ACC112 (cell line): ENCODE results near the gene HSPA1A.
"Not testable (repeated sequence)": the region's sequence is repeated elsewhere in the genome, so short reads cannot be mapped to it uniquely, and the experiment has no call there.

ENCODE experiments used
- H2AFZ ChIP-seq: fragments of 200-600 bp; sonication (generic); one replicate; pipeline ENCODE4 v1.6.0; 2017; ENCODE audit warnings: antibody characterized with exemption, low read length; ENCODE audit not compliant: unreplicated experiment
- H3K27ac ChIP-seq: fragments of 200-600 bp; sonication (generic); 2 replicates; pipeline ENCODE4 v1.5.1; 2014; ENCODE audit warnings: low read depth, mild to moderate bottlenecking, antibody characterized with exemption, low read length, moderate library complexity
- H3K27me3 ChIP-seq: fragments of 200-600 bp; sonication (generic); 2 replicates; pipeline ENCODE4 v1.6.1; 2014; ENCODE audit warnings: mild to moderate bottlenecking, antibody characterized with exemption, low read length, moderate library complexity, mixed read lengths; ENCODE audit not compliant: insufficient read depth
- H3K36me3 ChIP-seq: fragments of 200-600 bp; sonication (generic); 2 replicates; pipeline ENCODE4 v1.6.1; 2016; ENCODE audit warnings: mild to moderate bottlenecking, antibody characterized with exemption, low read length, moderate library complexity, mixed read lengths; ENCODE audit not compliant: insufficient read depth
- H3K4me1 ChIP-seq: fragments of 200-600 bp; sonication (generic); one replicate; pipeline ENCODE4 v1.6.1; 2016; ENCODE audit warnings: low read length, mixed read lengths; ENCODE audit not compliant: insufficient read depth, unreplicated experiment, control insufficient read depth
- H3K4me3 ChIP-seq: fragments of 200-600 bp; sonication (generic); 2 replicates; pipeline ENCODE4 v1.5.1; 2014; ENCODE audit warnings: mild to moderate bottlenecking, low read depth, low read length
- H3K79me2 ChIP-seq: fragments of 200-600 bp; sonication (generic); one replicate; pipeline ENCODE4 v1.6.0; 2016; ENCODE audit warnings: low read length; ENCODE audit not compliant: control insufficient read depth, unreplicated experiment, insufficient read depth

Gene HSPA1A

DNA sequence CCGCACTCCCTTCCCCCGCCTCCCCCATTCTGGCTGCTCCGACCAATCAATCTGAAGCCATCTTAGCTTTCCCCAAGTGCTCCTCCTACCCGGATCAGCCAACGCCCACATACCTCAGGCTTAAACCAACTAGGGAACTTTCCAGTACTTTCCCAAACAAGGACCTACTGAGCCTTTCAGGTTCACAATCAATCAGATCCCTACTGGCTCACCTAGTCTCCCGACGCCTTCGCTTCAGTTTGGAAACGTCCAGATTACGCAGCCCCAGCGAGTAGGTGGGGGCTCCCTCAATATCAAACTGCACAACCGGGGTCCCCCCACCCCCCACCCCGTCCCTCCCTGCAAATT lies 692 bp upstream of the HSPA1A start:
- peak overlapping the region; percentile 91 for H3K27ac ChIP-seq

DNA sequence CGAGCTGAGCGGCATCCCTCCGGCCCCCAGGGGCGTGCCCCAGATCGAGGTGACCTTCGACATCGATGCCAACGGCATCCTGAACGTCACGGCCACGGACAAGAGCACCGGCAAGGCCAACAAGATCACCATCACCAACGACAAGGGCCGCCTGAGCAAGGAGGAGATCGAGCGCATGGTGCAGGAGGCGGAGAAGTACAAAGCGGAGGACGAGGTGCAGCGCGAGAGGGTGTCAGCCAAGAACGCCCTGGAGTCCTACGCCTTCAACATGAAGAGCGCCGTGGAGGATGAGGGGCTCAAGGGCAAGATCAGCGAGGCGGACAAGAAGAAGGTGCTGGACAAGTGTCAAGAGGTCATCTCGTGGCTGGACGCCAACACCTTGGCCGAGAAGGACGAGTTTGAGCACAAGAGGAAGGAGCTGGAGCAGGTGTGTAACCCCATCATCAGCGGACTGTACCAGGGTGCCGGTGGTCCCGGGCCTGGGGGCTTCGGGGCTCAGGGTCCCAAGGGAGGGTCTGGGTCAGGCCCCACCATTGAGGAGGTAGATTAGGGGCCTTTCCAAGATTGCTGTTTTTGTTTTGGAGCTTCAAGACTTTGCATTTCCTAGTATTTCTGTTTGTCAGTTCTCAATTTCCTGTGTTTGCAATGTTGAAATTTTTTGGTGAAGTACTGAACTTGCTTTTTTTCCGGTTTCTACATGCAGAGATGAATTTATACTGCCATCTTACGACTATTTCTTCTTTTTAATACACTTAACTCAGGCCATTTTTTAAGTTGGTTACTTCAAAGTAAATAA lies 2.0 kb downstream of the HSPA1A start:
- Histone ChIP-seq H3K4me1 (peaks cover 28% of the 10 kb centered on the region), H3K79me2 (peaks cover 12% of the 10 kb centered on the region), H3K4me3 (peak overlapping the region; percentile 72)
- not testable (repeated sequence) for H3K27ac ChIP-seq, H3K27me3 ChIP-seq, H3K36me3 ChIP-seq, H2AFZ ChIP-seq

More for the DNA sequence above, 692 bp upstream of the HSPA1A start:
- H2AFZ ChIP-seq, result peak overlapping the region; percentile 84
- H3K79me2 ChIP-seq, result peaks cover 10% of the 10 kb centered on the region
- peak overlapping the region; percentile 80 for H3K4me3 ChIP-seq
- no peaks in the 10 kb centered on the region for H3K36me3 ChIP-seq
- H3K27me3 ChIP-seq, result no peaks in the 10 kb centered on the region
- H3K4me1 ChIP-seq, result peaks cover 17% of the 10 kb centered on the region

DNA sequence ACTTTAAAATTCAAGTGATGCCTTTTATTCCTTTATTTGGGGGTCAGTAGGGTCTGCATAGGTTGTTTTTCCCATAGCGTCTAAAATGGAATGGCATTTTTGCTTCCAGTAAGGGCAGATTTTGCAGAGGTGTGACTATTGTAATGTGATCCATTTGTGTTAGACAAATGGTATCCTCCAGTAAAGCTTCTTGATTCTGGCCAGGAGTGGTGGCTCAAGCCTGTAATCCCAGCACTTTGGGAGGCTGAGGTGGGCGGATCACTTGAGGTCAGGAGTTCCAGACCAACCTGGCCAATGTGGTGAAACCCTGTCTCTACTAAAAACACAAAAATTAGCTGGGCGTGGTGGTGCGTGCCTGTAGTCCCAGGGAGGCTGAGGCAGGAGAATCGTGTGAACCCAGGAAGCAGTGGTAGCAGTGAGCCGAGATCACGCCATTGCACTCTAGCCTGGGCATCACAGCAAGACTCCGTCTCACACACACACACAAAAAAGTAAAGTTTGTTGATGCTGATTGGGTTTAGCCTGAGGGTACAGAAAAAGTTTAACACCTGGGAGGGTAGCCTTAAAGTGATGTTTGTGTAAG lies 2.7 kb downstream of the HSPA1A start:
- Histone ChIP-seq H3K4me3 (peak overlapping the region; percentile 72), H3K27ac (peak overlapping the region; percentile 51; the same call in 1 of the 2 replicates), H3K79me2 (peaks cover 19% of the 10 kb centered on the region), H3K4me1 (peaks cover 33% of the 10 kb centered on the region)
- H2AFZ ChIP-seq, H3K27me3 ChIP-seq, H3K36me3 ChIP-seq: not testable (repeated sequence)

DNA sequence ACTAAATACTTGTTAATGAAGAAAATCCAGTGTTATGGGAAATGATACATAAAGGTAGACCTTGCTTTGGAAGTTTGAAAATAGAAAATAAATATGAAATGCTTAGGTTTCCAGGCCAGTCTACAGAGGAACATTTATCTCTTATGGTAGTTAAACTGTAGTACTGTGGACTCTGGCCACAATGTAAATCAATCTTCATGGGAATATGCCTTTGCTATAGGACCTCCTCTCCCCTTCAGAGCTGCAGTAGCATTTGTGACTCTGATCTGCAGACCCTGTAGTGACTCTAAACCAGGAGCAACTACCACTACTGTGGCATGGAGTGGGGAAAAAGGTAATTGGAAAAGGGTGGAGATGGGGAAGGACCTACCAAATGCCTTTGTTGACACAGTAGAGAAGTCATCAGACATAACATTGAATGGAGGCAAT lies 4.5 kb downstream of the HSPA1A start:
- peak overlapping the region; percentile 54 for H3K27ac ChIP-seq
- H3K36me3 ChIP-seq, result no peaks in the 10 kb centered on the region
- no peak overlapping the region for H3K4me3 ChIP-seq
- peaks cover 31% of the 10 kb centered on the region for H3K4me1 ChIP-seq
- H2AFZ ChIP-seq, result no peak overlapping the region
- peaks cover 21% of the 10 kb centered on the region for H3K79me2 ChIP-seq
- no peaks in the 10 kb centered on the region for H3K27me3 ChIP-seq

DNA sequence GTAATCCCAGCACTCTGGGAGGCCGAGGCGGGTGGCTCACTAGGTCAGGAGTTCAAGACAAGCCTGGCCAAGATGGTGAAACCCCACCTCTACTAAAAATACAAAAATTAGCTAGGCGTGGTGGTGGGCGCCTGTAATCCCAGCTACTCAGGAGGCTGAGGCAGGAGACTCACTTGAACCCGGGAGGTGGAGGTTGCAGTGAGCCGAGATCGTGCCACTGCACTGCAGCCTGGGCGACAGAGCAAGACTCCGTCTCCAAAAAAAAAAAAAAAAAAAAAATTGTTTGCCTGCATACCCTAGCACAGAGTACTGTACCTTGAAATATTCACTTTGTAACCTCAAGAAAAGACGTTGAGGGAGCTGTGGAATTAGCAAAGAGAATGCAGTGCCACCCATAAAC lies 5.1 kb downstream of the HSPA1A start:
- not testable (repeated sequence) for H3K27me3 ChIP-seq

DNA sequence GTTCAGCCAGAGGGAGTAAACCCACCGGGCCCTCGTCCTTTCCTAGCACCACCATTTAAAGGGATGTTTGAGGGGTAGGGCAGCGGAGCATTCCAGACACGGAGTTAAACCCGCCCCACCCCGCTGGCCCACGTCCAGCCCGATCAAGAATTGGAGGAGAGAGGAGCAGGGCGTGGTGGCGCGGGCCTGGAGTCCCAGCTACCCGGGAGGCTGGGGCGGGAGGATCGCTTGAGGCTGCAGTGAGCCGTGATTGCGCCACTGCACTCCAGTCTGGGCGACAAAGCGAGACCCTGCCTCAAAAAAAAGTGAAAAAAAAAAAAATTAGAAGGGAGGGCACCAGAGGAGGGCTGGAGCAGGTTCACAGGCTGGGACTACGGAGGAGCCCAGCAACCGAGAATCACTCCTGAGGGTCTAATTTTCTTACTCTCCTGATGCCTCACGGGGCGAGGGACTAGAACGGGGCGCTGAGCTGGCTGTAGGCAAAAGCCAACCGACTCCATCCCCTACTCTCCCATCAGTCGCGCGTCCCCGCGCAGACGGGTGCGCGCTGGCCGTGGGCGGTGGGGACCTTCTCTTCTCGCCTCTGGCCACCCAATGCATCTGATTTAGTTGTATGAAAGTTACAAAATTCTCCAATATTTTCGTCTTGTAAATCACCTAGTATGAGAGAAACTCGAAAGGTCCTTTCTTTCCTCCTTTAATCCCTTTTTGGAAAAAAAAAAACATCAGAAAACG lies 6.1 kb downstream of the HSPA1A start:
- H3K4me1 ChIP-seq, result peaks cover 31% of the 10 kb centered on the region
- peaks cover 21% of the 10 kb centered on the region for H3K79me2 ChIP-seq
- H3K36me3 ChIP-seq, result no peaks in the 10 kb centered on the region
- peak overlapping the region; percentile 97 for H3K27ac ChIP-seq
- H3K4me3 ChIP-seq, result peak overlapping the region; percentile 87
- H3K27me3 ChIP-seq, result no peaks in the 10 kb centered on the region
- peak overlapping the region; percentile 92 for H2AFZ ChIP-seq

More for the DNA sequence above, 5.1 kb downstream of the HSPA1A start:
- peaks cover 31% of the 10 kb centered on the region for H3K4me1 ChIP-seq
- not testable (repeated sequence) for H3K27ac ChIP-seq, H3K36me3 ChIP-seq, H2AFZ ChIP-seq, H3K4me3 ChIP-seq
- H3K79me2 ChIP-seq, result peaks cover 21% of the 10 kb centered on the region

DNA sequence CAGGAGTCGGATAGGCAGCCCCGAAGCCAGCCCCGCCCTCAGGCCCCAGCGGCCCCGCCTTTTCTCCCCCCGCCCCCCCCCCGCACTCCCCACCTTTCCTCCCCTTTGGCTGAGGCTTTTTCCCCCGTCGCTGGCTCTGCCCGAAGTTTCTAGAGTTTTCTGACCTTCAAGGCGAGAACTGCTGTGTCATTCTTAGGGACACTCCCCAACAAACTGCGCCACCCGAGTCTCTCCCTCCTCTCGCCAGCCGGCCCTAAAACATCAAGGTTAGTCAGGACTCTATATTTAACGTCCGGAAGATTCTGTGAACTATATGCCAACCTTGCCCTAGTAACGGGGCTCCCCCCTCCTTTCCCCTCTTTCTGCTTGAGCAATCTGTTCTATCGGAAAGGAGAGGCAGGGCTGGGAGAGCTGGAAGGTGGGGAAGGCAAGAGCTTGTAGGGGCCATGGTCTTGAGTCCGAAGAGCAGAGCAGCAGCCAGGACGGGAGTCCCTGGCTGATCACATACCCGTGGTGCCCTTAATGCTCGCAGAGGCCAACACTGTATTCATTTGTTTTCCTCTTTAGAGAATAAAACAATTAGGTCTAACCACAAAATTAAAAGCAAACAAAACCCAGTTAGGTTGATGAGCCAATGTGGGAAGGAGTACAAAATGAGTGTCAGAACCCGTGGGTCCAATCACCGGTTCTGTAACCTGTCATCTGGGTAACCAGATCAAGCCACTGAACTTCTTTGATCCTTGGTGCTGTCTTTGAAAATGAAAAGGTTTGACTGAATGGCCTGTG lies 6.9 kb downstream of the HSPA1A start:
- H3K36me3 ChIP-seq, result no peaks in the 10 kb centered on the region
- peak overlapping the region; percentile 92 for H2AFZ ChIP-seq
- peaks cover 31% of the 10 kb centered on the region for H3K4me1 ChIP-seq
- H3K4me3 ChIP-seq, result peak overlapping the region; percentile 87
- H3K27ac ChIP-seq, result peak overlapping the region; percentile 97
- H3K79me2 ChIP-seq, result peaks cover 21% of the 10 kb centered on the region
- no peaks in the 10 kb centered on the region for H3K27me3 ChIP-seq

DNA sequence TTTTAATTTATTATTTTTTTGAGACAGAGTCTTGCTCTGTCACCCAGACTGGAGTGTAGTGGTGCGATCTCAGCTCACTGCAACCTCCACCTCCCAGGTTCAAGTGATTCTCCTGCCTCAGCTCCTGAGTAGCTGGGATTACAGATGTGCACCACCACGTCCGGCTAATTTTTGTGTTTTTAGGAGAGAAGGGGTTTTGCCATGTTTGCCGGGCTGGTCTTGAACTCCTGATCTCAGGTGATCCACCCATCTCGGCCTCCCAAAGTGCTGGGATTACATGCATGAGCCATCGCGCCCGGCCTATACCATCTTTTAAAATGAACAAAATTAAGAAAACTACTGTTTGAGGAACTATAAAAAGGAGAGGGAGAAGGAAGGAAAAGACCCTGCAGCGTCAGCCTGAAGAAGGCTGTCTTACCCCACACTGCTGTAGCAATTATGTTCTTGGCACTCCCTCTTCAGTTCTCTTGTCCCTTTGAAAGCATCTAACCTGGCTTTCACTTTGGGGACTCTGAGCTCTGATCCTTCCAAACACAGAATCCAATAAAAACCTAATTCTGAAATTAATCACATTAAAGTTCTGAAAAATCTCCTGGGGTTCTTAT lies 8.4 kb downstream of the HSPA1A start:
- not testable (repeated sequence) for H3K4me3 ChIP-seq, H3K27me3 ChIP-seq, H2AFZ ChIP-seq, H3K27ac ChIP-seq, H3K36me3 ChIP-seq
- peaks cover 24% of the 10 kb centered on the region for H3K4me1 ChIP-seq
- peaks cover 15% of the 10 kb centered on the region for H3K79me2 ChIP-seq

DNA sequence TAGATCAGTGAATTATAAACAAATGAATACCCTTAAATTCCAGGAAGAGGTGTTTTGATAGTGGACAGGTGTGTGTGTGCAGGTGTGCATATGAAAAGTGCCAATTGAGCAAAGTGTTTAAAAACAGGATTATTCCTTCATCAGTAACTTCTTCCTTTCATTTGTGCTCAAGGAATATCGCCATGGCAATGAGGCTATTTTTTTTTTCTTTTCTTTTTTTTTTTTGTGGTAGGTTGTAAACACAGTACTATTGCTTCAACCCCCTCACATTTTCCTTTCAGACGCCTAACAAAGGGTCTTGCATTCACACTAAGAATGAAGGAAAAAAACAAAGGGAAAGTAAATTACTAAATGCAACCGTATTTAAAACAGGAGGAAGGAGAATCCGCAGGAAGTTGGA lies 10.2 kb downstream of the HSPA1A start:
- Histone ChIP-seq H3K36me3 (no peaks in the 10 kb centered on the region), H3K27ac (no peak overlapping the region; the same call in 1 of the 2 replicates), H3K27me3 (no peaks in the 10 kb centered on the region), H3K79me2 (peaks cover 21% of the 10 kb centered on the region), H3K4me3 (no peak overlapping the region), H2AFZ (no peak overlapping the region), H3K4me1 (peaks cover 14% of the 10 kb centered on the region)

DNA sequence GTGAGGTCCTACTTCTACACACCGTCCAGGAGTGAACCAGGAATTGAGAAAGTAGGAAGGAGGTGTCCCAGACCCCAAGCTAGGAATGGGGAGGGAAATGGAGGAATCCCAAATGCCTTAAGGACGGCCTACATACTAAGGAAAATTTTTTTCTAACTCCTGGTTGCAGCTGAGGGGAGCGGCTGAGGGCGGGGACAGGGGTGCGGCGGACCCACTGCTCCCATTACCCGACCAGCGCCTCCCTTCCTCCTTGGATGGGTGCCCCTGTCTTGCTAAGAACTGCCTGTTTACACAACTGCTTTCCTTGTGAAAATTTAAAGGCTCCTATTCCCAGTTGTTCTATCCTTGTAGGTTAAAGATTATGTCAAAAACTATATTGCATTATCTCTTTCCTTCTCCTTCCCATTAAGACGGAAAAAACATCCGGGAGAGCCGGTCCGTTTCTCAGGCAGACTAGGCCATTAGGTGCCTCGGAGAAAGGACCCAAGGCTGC lies 11.5 kb downstream of the HSPA1A start:
- H3K4me3 ChIP-seq, result peak overlapping the region; percentile 71
- H3K27me3 ChIP-seq, result no peaks in the 10 kb centered on the region
- H3K36me3 ChIP-seq, result no peaks in the 10 kb centered on the region
- H3K27ac ChIP-seq, result peak overlapping the region; percentile 92
- peaks cover 33% of the 10 kb centered on the region for H3K79me2 ChIP-seq
- H3K4me1 ChIP-seq, result peaks cover 18% of the 10 kb centered on the region
- H2AFZ ChIP-seq, result peak overlapping the region; percentile 54
